GM21723 (cell line): ENCODE measurements around the gene WDR11.
A peak's percentile ranks its signal among the peaks of the same experiment; 100 is the strongest.

ENCODE experiments used
- ATAC-seq: cut with Tn5 transposase; IDR thresholded peaks from one replicate; pipeline ENCODE4 v1.9.1; 2021; ENCODE audit warnings: mild to moderate bottlenecking, moderate library complexity; ENCODE audit not compliant: unreplicated experiment

The WDR11 gene

GRCh38 chr10:120850911-120851865 lies at the start of gene WDR11:
WDR11 (plus strand) TSS chr10:120851362; CDS start chr10:120851421, 59 bp downstream.
- ATAC-seq, result peak; percentile 96

- ATAC-seq, result no peak
Observed at GRCh38 chr10:120802935-120803334, 48.2 kb upstream of the WDR11 start.

GRCh38 chr10:120803972-120804371 lies 47.2 kb upstream of the WDR11 start:
- ATAC-seq, result no peak

GRCh38 chr10:120805014-120805812 lies 45.9 kb upstream of the WDR11 start:
- no peak for ATAC-seq

GRCh38 chr10:120806081-120806480 lies 45.1 kb upstream of the WDR11 start:
- no peak for ATAC-seq

GRCh38 chr10:120810298-120810697 lies 40.9 kb upstream of the WDR11 start:
- no peak for ATAC-seq

GRCh38 chr10:120813085-120813484 lies 38.1 kb upstream of the WDR11 start:
- ATAC-seq, result no peak

- ATAC-seq, result no peak
Observed at GRCh38 chr10:120818301-120818700, 32.9 kb upstream of the WDR11 start.

- no peak for ATAC-seq
Observed at GRCh38 chr10:120819366-120819765, 31.8 kb upstream of the WDR11 start.

- ATAC-seq, result no peak
Observed at GRCh38 chr10:120823266-120823665, 27.9 kb upstream of the WDR11 start.

- ATAC-seq, result no peak
Observed at GRCh38 chr10:120824881-120825309, 26.3 kb upstream of the WDR11 start.

- ATAC-seq, result no peak
Observed at GRCh38 chr10:120825878-120826769, 25.0 kb upstream of the WDR11 start.

- peak; percentile 95 for ATAC-seq
Observed at GRCh38 chr10:120827251-120827875, 23.8 kb upstream of the WDR11 start.

GRCh38 chr10:120828763-120829319 lies 22.3 kb upstream of the WDR11 start:
- no peak for ATAC-seq

GRCh38 chr10:120832106-120832505 lies 19.1 kb upstream of the WDR11 start:
- no peak for ATAC-seq

GRCh38 chr10:120833222-120833928 lies 17.8 kb upstream of the WDR11 start:
- ATAC-seq, result no peak

GRCh38 chr10:120835603-120836002 lies 15.6 kb upstream of the WDR11 start:
- ATAC-seq, result no peak

GRCh38 chr10:120838941-120839340 lies 12.2 kb upstream of the WDR11 start:
- no peak for ATAC-seq

- ATAC-seq, result no peak
Observed at GRCh38 chr10:120841522-120842189, 9.5 kb upstream of the WDR11 start.
